ENCODE data around the gene MAFG. TPM values are rescaled to one million over a fixed set of nuclear protein-coding genes. Genes with fewer than 3 reads are reported as not detected.

The MAFG gene
- total and polyA plus RNA-seq, 2 of the 13 experiments (the other 11 are each of a cell fraction or from before 2014, with no cell fraction given): 14.5 to 20.0 TPM

- TF ChIP-seq ZNF709 (CRISPR knock-in tag; IDR thresholded peaks at IDR 0.05) (peak; percentile 73; the same call in 1 of the 2 replicates), MBNL3 (CRISPR knock-in tag; conservative IDR thresholded peaks at IDR 0.05) (no peak), ASH2L (IDR thresholded peaks at IDR 0.05; ENCODE audit: insufficient read length, low read depth, low read length) (no peak), ZBTB10 (CRISPR knock-in tag; IDR thresholded peaks at IDR 0.05; ENCODE audit: borderline replicate concordance) (peak; percentile 52; the same call in 1 of the 2 replicates), ZNF12 (CRISPR knock-in tag; IDR thresholded peaks at IDR 0.05) (no peak), MYPOP (CRISPR knock-in tag; IDR thresholded peaks at IDR 0.05) (peak; percentile 59; the same call in 1 of the 2 replicates), NFATC3 (CRISPR knock-in tag; IDR thresholded peaks at IDR 0.05) (no peak), ZNF296 (CRISPR knock-in tag; conservative IDR thresholded peaks at IDR 0.05) (0 out of 2 replicates have a peak, but pooled peaks have one; percentile 37), MXD4 (CRISPR knock-in tag; IDR thresholded peaks at IDR 0.05) (no peak; the same call in 1 of the 2 replicates), BATF2 (CRISPR knock-in tag; IDR thresholded peaks at IDR 0.05) (no peak), ZNF44 (CRISPR knock-in tag; IDR thresholded peaks at IDR 0.05) (no peak), SKIL (CRISPR knock-in tag; IDR thresholded peaks at IDR 0.05; ENCODE audit: borderline replicate concordance) (no peak), ZSCAN25 (CRISPR knock-in tag; IDR thresholded peaks at IDR 0.05) (no peak), ATF7-NPFF (CRISPR knock-in tag; IDR thresholded peaks at IDR 0.05; ENCODE audit: low read depth) (no peak), ZNF589 (CRISPR knock-in tag; conservative IDR thresholded peaks at IDR 0.05) (no peak), ZNF326 (CRISPR knock-in tag; IDR thresholded peaks at IDR 0.05; ENCODE audit: borderline replicate concordance) (no peak), PATZ1 (CRISPR knock-in tag; IDR thresholded peaks at IDR 0.05) (peak; percentile 39; the same call in 1 of the 2 replicates), ZNF747 (CRISPR knock-in tag; IDR thresholded peaks at IDR 0.05; ENCODE audit: borderline replicate concordance) (peak; percentile 19; the same call in 1 of the 2 replicates)
These were observed 35.2 kb upstream of the MAFG start (continued) for GRCh38 chr17:81962499-81963441.

All from HepG2 (cell line).